ENCODE results near the gene RPAP3.

The RPAP3 gene

GRCh38 chr12:47705566-47706425 is at the start of gene RPAP3:
RPAP3 (minus strand) TSS chr12:47706030; CDS start chr12:47702840, 3,190 bp downstream.
- peak; percentile 98 for DNase-seq (ENCODE audit: low read depth, low spot score)

- DNase-seq (ENCODE audit: low read depth, low spot score): no peak
These were observed 49.1 kb upstream of the RPAP3 start for GRCh38 chr12:47754881-47755280.

GRCh38 chr12:47754126-47754525 is 48.3 kb upstream of the RPAP3 start:
- DNase-seq (ENCODE audit: low read depth, low spot score): no peak

- no peak for DNase-seq (ENCODE audit: low read depth, low spot score)
These were observed 47.5 kb upstream of the RPAP3 start for GRCh38 chr12:47753021-47754001.

- no peak for DNase-seq (ENCODE audit: low read depth, low spot score)
These were observed 46.7 kb upstream of the RPAP3 start for GRCh38 chr12:47752552-47752951.

GRCh38 chr12:47752121-47752520 is 46.3 kb upstream of the RPAP3 start:
- DNase-seq (ENCODE audit: low read depth, low spot score): no peak

GRCh38 chr12:47751561-47751960 is 45.7 kb upstream of the RPAP3 start:
- DNase-seq (ENCODE audit: low read depth, low spot score): no peak

GRCh38 chr12:47750916-47751470 is 45.2 kb upstream of the RPAP3 start:
- DNase-seq (ENCODE audit: low read depth, low spot score): no peak

- DNase-seq (ENCODE audit: low read depth, low spot score): no peak
These were observed 44.5 kb upstream of the RPAP3 start for GRCh38 chr12:47750229-47750798.

GRCh38 chr12:47748899-47749298 is 43.1 kb upstream of the RPAP3 start:
- DNase-seq (ENCODE audit: low read depth, low spot score): no peak

- DNase-seq (ENCODE audit: low read depth, low spot score): no peak
These were observed 42.6 kb upstream of the RPAP3 start for GRCh38 chr12:47748507-47748828.

GRCh38 chr12:47747596-47748506 is 42.0 kb upstream of the RPAP3 start:
- DNase-seq (ENCODE audit: low read depth, low spot score): no peak

GRCh38 chr12:47747126-47747525 is 41.3 kb upstream of the RPAP3 start:
- no peak for DNase-seq (ENCODE audit: low read depth, low spot score)

- no peak for DNase-seq (ENCODE audit: low read depth, low spot score)
These were observed 40.7 kb upstream of the RPAP3 start for GRCh38 chr12:47746523-47746922.

GRCh38 chr12:47746073-47746472 is 40.2 kb upstream of the RPAP3 start:
- no peak for DNase-seq (ENCODE audit: low read depth, low spot score)

- DNase-seq (ENCODE audit: low read depth, low spot score): no peak
These were observed 39.7 kb upstream of the RPAP3 start for GRCh38 chr12:47745485-47746041.

GRCh38 chr12:47744778-47745436 is 39.1 kb upstream of the RPAP3 start:
- no peak for DNase-seq (ENCODE audit: low read depth, low spot score)

GRCh38 chr12:47744005-47744651 is 38.3 kb upstream of the RPAP3 start:
- peak; percentile 23 for DNase-seq (ENCODE audit: low read depth, low spot score)

GRCh38 chr12:47743311-47743860 is 37.6 kb upstream of the RPAP3 start:
- DNase-seq (ENCODE audit: low read depth, low spot score): no peak
